Brain pericyte (primary cell): Measurements from ENCODE around the gene SHISA9.
"Not testable (repeated sequence)": the region's sequence is repeated elsewhere in the genome, so short reads cannot be mapped to it uniquely, and the experiment has no call there.

ENCODE experiments used
- DNase-seq: peaks from one replicate; pipeline ENCODE4 v3.0.0-alpha.2; 2012; ENCODE audit warnings: low read depth, low spot score

The SHISA9 gene

DNA sequence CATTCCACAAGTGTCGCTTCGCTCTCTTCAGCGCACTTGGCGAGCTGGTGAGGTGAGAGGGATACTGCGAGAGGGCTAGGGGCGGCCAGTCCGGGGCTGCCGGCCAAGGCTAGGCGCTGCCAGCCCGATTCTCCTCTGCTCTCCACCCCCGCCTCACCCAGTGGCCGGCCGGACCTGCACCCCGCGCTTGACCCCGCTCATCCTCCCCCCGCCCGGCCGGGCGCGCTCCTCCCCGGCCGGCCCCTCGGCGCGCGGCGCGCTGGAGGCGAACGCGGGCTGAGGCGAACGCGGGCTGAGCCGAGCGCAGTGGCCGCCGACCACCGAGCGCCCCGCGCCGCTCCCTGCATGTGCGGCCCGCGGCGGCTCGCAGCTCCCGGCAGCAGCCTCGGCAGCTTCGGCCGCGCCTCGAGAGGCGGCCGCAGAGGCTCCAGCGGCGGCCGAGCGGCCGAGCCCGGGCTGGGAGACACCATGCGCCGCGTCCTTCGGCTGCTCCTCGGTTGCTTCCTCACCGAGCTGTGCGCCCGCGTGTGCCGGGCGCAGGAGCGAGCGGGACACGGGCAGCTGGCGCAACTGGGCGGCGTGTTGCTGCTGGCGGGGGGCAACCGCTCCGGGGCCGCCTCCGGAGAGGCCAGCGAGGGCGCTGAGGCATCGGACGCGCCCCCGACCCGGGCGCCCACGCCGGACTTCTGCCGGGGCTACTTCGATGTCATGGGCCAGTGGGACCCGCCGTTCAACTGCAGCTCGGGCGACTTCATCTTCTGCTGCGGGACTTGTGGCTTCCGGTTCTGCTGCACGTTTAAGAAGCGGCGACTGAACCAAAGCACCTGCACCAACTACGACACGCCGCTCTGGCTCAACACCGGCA is at the start of gene SHISA9:
Gene SHISA9 (plus strand): TSS at position 2 of the 865 bp plus-strand sequence.
- DNase-seq = no peak

- no peak for DNase-seq
Observed at GRCh38 chr16:12853972-12854371, 47.4 kb upstream of the SHISA9 start.

GRCh38 chr16:12857435-12857834 is 44.0 kb upstream of the SHISA9 start:
- not testable (repeated sequence) for DNase-seq

GRCh38 chr16:12862327-12862726 is 39.1 kb upstream of the SHISA9 start:
- no peak for DNase-seq

- no peak for DNase-seq
Observed at GRCh38 chr16:12862941-12863340, 38.5 kb upstream of the SHISA9 start.

- no peak for DNase-seq
Observed at GRCh38 chr16:12866981-12867551, 34.3 kb upstream of the SHISA9 start.

GRCh38 chr16:12868169-12868568 is 33.2 kb upstream of the SHISA9 start:
- no peak for DNase-seq

GRCh38 chr16:12868788-12869187 is 32.6 kb upstream of the SHISA9 start:
- DNase-seq = no peak

- no peak for DNase-seq
Observed at GRCh38 chr16:12869698-12870427, 31.5 kb upstream of the SHISA9 start.

GRCh38 chr16:12871784-12872183 is 29.6 kb upstream of the SHISA9 start:
- DNase-seq = no peak

DNA sequence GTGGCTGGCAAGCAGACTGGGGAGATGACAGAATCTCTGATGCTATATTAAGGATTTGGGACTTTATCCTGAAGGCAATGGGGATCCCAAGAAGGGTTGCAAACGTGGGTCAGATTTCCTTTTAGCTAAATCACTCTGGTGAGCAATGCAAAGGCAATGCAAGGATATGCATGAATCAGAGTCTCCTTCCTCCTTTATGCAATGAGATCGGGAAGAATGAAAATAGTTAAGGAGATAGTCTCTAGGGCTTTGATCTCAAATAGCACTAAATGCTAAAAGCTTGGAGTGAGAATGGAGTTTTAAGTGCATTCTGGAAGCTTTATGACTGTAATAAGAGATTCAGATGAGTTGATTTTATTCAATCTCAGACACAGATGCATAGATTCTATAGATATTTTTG is 27.2 kb upstream of the SHISA9 start:
- DNase-seq = no peak

DNA sequence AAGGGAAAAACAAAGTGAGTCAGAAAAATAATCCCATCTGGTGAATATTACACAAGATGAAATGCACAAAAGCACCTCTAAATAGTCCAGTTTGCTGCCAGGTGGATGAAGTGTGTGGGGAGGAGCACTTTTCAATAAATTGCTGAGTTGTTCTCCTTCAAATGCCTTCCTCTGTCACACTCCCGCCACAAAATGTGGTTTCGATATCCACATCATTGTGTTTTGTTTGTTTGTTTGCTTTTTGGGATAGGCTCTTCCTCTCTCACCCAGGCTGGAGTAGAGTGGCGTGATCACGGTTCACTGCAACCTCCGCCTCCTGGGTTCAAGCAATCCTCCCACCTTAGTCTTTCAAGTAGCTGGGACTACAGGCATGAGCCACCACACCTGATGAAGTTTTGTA is 24.6 kb upstream of the SHISA9 start:
- no peak for DNase-seq

DNA sequence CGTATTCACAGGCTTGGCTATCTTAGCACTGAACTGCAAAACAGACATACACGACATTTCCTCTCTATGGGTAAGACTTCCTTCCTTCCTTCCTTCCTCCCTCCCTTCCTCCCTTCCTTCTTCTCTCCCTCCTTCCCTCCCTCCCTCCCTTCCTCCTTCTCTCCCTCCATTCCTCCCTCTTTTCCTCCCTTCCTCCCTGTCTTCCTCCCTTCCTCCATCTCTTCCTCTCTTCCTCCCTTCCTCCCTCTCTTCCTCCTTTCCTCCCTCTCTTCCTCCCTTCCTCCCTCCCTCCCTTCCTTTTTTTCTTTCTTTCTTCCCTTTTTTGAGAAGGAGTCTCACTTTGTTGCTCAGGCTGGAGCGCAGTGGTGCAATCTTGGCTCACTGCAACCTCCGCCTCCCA is 22.4 kb upstream of the SHISA9 start:
- DNase-seq = no peak

DNA sequence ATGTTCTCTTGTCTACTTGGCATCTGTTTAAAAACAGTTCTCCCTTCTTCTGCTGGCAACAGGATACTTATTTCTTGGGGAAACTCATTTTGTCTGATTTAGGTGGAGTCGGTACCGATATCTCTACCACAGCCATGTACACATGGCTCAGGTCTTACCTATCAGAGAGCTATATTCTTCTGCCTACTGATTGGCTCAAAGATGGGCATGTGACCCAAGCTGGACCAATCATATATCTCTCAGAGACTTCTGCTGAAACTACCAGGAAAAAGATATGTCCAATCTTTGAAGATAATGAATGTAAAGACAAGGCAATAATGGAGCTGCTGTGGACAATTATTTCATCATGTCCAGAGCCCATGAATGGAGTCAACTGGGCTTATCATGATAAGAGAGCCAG is 21.6 kb upstream of the SHISA9 start:
- DNase-seq = no peak

- no peak for DNase-seq
Observed at GRCh38 chr16:12881182-12881581, 20.2 kb upstream of the SHISA9 start.

GRCh38 chr16:12881740-12882139 is 19.7 kb upstream of the SHISA9 start:
- DNase-seq = no peak

- DNase-seq = no peak
Observed at GRCh38 chr16:12885742-12886141, 15.7 kb upstream of the SHISA9 start.

DNA sequence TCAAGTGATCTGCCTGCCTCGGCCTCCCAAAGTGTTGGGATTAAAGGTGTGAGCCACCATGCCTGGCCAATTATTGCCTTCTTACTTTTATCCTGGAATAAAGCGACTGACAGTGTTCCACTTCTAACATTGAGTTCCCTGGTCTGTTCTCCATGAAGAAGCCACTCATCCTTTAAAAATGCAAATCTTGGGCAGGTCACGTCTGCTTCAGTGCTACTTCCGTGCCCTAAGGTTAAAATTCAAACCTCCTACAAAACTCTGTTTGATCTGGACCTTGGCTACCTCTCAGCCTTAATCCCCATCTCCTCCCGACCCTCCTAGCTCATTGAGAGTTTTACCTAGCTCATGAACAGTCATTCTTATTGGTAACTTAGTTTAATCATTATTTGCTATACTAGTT is 9.6 kb upstream of the SHISA9 start:
- DNase-seq = no peak

- no peak for DNase-seq
Observed at GRCh38 chr16:12893050-12893750, 8.2 kb upstream of the SHISA9 start.

DNA sequence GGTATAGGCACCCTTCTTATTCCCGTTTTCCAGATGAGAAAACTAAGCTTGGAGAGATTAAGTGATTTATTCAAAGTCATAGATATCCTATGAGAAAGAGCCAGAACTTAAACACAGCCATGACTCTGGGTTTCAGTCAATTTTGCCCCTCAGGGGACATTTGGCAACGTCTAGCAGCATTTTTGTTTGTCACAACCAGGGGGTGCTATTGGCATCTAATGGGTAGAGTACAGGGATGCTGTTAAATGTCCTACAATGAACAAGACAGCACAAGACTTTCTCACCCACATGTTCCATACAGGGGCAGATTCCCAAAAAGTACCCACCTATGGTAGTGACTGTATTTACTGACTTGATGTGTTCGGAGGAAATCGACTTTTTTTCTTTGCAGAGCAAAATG is 4.8 kb upstream of the SHISA9 start:
- DNase-seq = no peak

DNA sequence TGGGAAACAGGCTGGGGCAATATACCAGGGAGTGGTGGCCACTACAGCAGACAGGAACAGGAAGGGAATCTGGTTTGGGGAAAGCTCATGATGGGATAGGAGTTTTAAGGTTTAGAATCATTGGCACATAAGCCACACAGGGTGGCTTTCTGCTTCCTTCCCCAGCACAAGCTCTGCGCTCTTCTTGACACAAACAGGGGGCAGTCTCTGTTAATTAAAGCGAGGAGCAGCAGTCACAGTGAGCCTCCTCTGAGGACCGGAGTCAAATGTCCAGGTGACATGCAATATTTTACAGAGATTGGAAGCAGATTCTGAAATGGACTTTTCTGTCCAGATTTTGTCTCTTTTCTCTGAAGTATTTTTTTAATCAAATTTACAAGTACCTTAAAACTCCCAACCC is 2.8 kb upstream of the SHISA9 start:
- no peak for DNase-seq

- DNase-seq = no peak
Observed at GRCh38 chr16:12899529-12900143, 1.8 kb upstream of the SHISA9 start.
